ENCODE data around the gene CELF2.
"Not testable (repeated sequence)": the region's sequence is repeated elsewhere in the genome, so short reads cannot be mapped to it uniquely, and the experiment has no call there.

Gene CELF2

DNA sequence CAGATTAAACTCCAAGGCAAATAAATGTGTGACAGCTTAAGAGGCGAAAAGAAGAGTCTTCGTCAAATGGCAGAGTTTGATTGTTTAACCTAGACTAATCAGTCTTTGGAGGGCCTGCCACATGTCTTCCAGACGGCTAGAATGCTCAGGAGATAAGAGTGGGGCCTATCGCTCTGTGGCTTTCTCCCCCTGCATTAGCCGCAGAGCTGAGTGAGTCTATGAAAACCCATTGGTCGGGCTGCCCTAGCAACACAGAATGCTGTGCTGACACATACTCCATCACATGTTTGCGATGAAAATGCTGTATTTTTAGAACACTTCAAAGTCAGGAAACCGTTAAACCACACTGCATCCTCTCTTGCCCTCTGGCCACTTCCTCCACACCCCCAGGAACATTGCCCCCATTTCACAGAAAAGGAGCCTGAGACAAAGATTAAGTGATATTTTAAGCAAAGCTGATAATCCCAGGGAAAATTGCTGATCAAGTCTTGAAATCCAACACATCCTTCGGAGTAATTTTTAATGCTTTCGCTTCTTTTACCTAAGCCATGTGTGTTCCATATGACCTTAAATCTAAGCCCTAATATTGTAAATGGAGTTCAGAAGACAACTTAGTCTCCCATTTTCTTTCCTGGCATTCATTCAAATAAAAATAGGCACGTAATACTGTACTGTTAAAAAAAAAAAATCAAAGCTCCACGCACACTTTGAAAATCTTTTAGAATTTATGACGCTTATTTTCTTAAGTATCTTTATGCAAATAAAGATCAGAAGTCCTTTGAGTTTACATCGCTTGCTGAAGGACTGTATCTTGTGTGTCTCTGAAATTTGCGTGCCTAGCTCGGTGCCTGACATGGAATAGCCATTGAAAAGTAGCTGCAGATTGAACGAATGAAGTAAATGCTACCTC is 161.2 kb downstream of the CELF2 start:
- Histone ChIP-seq H3K27me3 (ENCODE audit: control insufficient read depth, insufficient read depth, low read length) (no peaks in the 10 kb centered on the region), H3K4me1 (ENCODE audit: control insufficient read depth, insufficient read depth, low read length) (peaks cover 4% of the 10 kb centered on the region; the same call in 1 of the 2 replicates), H3K9me3 (ENCODE audit: control insufficient read depth, insufficient read depth, low read depth, low read length) (no peaks in the 10 kb centered on the region), H3K36me3 (ENCODE audit: control insufficient read depth, insufficient read depth, low read length) (no peaks in the 10 kb centered on the region), H3K4me3 (ENCODE audit: low read depth, low read length) (no peak overlapping the region), H3K9ac (ENCODE audit: low read length) (no peak overlapping the region), H3K27ac (ENCODE audit: low read depth, low read length) (no peak overlapping the region; the same call in 1 of the 2 replicates)

DNA sequence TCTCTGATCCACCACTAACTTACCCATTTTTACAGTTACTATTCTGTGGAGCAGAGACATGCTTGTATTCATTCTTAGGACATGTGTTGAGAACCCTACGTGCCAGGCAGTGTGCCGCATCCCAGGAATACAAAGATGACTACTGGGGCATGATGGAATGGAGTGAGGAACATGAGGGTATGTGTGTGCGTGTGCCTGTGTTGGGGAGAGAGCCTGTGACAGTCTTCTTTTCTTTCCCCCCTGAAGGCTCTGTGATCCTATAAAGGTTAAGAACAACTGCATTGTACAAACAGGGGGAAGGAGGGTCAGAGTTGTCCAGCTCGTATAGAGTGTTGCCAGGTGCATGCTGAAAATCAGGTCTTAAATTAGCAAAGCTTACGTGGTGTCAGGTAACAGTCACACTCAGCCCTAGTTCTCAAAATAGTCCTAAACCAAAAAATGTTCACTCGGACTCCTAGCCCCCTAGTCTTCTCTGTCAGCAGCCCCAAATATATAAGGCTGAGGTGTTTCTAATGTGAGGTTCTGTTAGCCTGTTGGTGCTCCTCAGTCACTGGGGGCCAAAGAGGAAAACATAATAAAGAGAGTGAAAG is 161.9 kb downstream of the CELF2 start:
- no peaks in the 10 kb centered on the region for H3K27me3 ChIP-seq (ENCODE audit: control insufficient read depth, insufficient read depth, low read length)
- H3K4me1 ChIP-seq (ENCODE audit: control insufficient read depth, insufficient read depth, low read length) = peaks cover 4% of the 10 kb centered on the region; the same call in 1 of the 2 replicates
- H3K36me3 ChIP-seq (ENCODE audit: control insufficient read depth, insufficient read depth, low read length) = no peaks in the 10 kb centered on the region
- 0 out of 2 replicates have a peak, but pooled peaks cover under 1% of the 10 kb centered on the region for H3K9me3 ChIP-seq (ENCODE audit: control insufficient read depth, insufficient read depth, low read depth, low read length)
- no peak overlapping the region for H3K27ac ChIP-seq (ENCODE audit: low read depth, low read length)
- no peak overlapping the region for H3K4me3 ChIP-seq (ENCODE audit: low read depth, low read length)
- H3K9ac ChIP-seq (ENCODE audit: low read length) = no peak overlapping the region

DNA sequence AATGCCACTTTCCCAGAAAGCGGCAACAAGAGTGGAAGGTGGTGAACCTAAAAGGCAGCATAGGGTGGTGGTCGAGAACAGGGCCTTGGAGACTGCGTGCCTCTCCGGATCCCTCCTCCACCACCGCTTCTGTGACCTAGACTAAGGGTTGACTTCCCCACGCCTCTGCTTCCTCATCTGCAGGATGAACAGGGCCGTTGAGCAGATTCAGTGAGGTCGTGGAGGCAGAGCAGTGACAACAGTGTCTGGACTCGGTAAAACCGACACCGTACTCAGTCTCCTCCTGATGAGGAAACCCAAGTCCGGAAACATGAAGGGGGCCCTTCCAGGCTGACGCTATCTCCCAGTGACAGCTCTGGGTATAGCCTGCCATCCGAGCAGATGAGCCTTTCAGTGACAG is 162.6 kb downstream of the CELF2 start:
- Histone ChIP-seq H3K36me3 (ENCODE audit: control insufficient read depth, insufficient read depth, low read length) (no peaks in the 10 kb centered on the region), H3K4me3 (ENCODE audit: low read depth, low read length) (no peak overlapping the region), H3K27ac (ENCODE audit: low read depth, low read length) (no peak overlapping the region)

DNA sequence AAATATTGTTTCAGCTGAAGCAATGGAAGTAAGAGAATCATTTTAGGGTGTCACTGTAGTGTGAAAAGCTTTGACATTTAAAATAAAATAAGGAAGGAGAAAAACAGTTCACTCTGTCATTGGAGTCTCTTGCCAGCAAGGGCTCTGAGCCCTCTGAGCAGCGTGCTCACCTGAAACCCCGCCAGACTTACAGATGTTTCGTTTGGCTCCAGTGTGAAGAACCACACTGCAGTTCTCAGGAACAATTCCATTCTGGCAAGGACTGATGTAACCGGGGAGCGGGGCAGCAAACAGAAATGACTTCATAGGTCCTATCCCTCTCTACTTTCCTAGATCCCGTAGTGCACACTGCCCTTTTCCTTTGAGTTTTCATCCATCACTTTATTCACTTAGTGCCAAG is 164.3 kb downstream of the CELF2 start:
- Histone ChIP-seq H3K9ac (ENCODE audit: low read length) (no peak overlapping the region), H3K9me3 (ENCODE audit: control insufficient read depth, insufficient read depth, low read depth, low read length) (peaks cover 7% of the 10 kb centered on the region; the same call in 1 of the 2 replicates), H3K4me1 (ENCODE audit: control insufficient read depth, insufficient read depth, low read length) (peaks cover 4% of the 10 kb centered on the region; the same call in 1 of the 2 replicates), H3K4me3 (ENCODE audit: low read depth, low read length) (no peak overlapping the region), H3K36me3 (ENCODE audit: control insufficient read depth, insufficient read depth, low read length) (no peaks in the 10 kb centered on the region), H3K27me3 (ENCODE audit: control insufficient read depth, insufficient read depth, low read length) (no peaks in the 10 kb centered on the region), H3K27ac (ENCODE audit: low read depth, low read length) (no peak overlapping the region)

More for the DNA sequence above, 162.6 kb downstream of the CELF2 start:
- no peak overlapping the region for H3K9ac ChIP-seq (ENCODE audit: low read length)
- H3K9me3 ChIP-seq (ENCODE audit: control insufficient read depth, insufficient read depth, low read depth, low read length) = peaks cover 7% of the 10 kb centered on the region; the same call in 1 of the 2 replicates
- peaks cover 4% of the 10 kb centered on the region; the same call in 1 of the 2 replicates for H3K4me1 ChIP-seq (ENCODE audit: control insufficient read depth, insufficient read depth, low read length)
- no peaks in the 10 kb centered on the region for H3K27me3 ChIP-seq (ENCODE audit: control insufficient read depth, insufficient read depth, low read length)

DNA sequence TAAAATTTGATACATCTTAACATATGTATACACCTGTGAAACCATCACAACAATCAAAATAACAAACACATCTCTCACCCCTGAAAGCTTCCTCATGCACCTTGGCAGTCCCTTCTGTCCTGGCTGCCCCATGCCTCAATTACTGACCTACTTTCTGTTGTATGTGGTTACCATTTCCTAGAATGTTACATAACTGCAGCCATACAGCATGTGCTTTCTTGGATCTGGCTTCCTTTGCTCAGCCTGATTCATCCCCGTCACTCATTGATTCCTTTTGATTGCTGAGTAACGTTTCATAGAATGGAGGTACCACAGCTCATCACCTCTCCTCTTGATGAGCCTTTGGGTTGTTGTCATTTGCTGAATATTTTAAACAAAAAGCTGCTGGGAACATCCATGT is 165.3 kb downstream of the CELF2 start:
- H3K27ac ChIP-seq (ENCODE audit: low read depth, low read length) = no peak overlapping the region
- no peak overlapping the region for H3K9ac ChIP-seq (ENCODE audit: low read length)
- peaks cover under 1% of the 10 kb centered on the region; the same call in 1 of the 2 replicates for H3K4me1 ChIP-seq (ENCODE audit: control insufficient read depth, insufficient read depth, low read length)
- H3K27me3 ChIP-seq (ENCODE audit: control insufficient read depth, insufficient read depth, low read length) = no peaks in the 10 kb centered on the region
- no peaks in the 10 kb centered on the region for H3K36me3 ChIP-seq (ENCODE audit: control insufficient read depth, insufficient read depth, low read length)
- no peak overlapping the region for H3K4me3 ChIP-seq (ENCODE audit: low read depth, low read length)
- H3K9me3 ChIP-seq (ENCODE audit: control insufficient read depth, insufficient read depth, low read depth, low read length) = peaks cover 7% of the 10 kb centered on the region; the same call in 1 of the 2 replicates

DNA sequence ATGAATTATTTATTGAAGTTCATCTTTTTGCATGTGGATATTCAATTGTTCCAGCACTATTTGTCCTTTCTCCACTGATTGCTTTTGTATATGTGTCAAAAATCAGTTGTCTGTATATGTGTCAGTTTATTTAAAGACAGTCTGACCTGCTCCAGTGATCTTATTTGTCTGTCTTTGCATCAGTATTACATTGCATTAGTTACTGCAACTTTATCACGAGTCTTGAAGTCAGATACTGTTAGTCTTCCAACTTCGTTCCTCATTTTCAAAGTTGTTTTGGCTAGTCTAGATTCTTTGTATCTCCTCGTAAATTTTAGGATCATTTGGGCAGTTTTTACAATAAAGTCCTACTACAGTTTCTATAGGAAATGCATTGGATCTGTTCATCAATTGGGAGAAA is 166.4 kb downstream of the CELF2 start:
- no peak overlapping the region for H3K9ac ChIP-seq (ENCODE audit: low read length)
- H3K36me3 ChIP-seq (ENCODE audit: control insufficient read depth, insufficient read depth, low read length) = no peaks in the 10 kb centered on the region
- H3K27ac ChIP-seq (ENCODE audit: low read depth, low read length) = no peak overlapping the region
- no peak overlapping the region for H3K4me3 ChIP-seq (ENCODE audit: low read depth, low read length)
- peaks cover 7% of the 10 kb centered on the region; the same call in 1 of the 2 replicates for H3K9me3 ChIP-seq (ENCODE audit: control insufficient read depth, insufficient read depth, low read depth, low read length)
- H3K4me1 ChIP-seq (ENCODE audit: control insufficient read depth, insufficient read depth, low read length) = no peaks in the 10 kb centered on the region
- no peaks in the 10 kb centered on the region for H3K27me3 ChIP-seq (ENCODE audit: control insufficient read depth, insufficient read depth, low read length)

DNA sequence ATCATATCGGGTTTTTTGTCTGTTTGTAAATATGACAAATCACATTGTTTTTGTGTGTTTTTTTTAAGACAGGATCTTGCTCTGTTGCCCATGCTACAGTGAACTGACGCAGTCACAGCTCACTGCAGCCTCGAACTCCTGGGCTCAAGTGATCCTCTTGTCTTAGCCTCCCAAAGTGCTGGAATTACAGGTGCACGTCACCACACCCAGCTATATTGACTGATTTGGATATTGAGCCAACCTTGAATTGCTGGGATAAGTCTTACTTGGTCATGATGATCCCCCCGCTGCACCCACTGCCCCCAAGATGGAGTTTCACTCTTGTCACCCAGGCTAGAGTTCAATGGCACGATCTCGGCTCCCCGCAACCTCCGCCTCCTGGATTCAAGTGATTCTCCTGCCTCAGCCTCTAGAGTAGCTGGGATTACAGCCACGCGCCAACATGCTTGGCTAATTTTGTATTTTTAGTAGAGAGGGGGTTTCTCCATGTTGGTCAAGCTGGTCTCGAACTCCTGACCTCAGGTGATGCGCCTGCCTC is 167.5 kb downstream of the CELF2 start:
- H3K36me3 ChIP-seq (ENCODE audit: control insufficient read depth, insufficient read depth, low read length); H3K4me1 ChIP-seq (ENCODE audit: control insufficient read depth, insufficient read depth, low read length); H3K4me3 ChIP-seq (ENCODE audit: low read depth, low read length); H3K9me3 ChIP-seq (ENCODE audit: control insufficient read depth, insufficient read depth, low read depth, low read length); H3K27me3 ChIP-seq (ENCODE audit: control insufficient read depth, insufficient read depth, low read length); H3K9ac ChIP-seq (ENCODE audit: low read length); H3K27ac ChIP-seq (ENCODE audit: low read depth, low read length): not testable (repeated sequence)

DNA sequence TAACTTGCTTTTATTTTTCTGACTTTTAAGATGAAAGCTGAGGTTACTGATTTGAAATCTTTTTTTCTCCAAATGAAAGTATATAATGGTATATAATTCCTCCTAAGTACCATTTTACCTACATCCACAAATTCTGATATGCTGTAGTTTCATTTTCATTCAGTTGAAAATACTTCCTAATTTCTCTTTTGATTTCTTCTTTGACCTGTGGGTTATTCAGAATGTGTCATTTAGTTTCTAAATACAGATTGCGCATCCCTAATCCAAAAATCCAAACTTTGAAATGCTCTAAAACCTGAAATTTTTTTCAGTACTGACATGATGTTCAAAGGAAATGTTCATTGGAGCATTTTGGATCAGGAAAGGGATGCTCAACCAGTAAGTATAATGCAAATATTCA is 168.7 kb downstream of the CELF2 start:
- Histone ChIP-seq H3K9me3 (ENCODE audit: control insufficient read depth, insufficient read depth, low read depth, low read length) (peaks cover 7% of the 10 kb centered on the region; the same call in 1 of the 2 replicates), H3K27me3 (ENCODE audit: control insufficient read depth, insufficient read depth, low read length) (no peaks in the 10 kb centered on the region), H3K9ac (ENCODE audit: low read length) (no peak overlapping the region), H3K4me1 (ENCODE audit: control insufficient read depth, insufficient read depth, low read length) (0 out of 2 replicates have a peak, but pooled peaks cover 3% of the 10 kb centered on the region), H3K27ac (ENCODE audit: low read depth, low read length) (no peak overlapping the region), H3K36me3 (ENCODE audit: control insufficient read depth, insufficient read depth, low read length) (no peaks in the 10 kb centered on the region), H3K4me3 (ENCODE audit: low read depth, low read length) (no peak overlapping the region)

DNA sequence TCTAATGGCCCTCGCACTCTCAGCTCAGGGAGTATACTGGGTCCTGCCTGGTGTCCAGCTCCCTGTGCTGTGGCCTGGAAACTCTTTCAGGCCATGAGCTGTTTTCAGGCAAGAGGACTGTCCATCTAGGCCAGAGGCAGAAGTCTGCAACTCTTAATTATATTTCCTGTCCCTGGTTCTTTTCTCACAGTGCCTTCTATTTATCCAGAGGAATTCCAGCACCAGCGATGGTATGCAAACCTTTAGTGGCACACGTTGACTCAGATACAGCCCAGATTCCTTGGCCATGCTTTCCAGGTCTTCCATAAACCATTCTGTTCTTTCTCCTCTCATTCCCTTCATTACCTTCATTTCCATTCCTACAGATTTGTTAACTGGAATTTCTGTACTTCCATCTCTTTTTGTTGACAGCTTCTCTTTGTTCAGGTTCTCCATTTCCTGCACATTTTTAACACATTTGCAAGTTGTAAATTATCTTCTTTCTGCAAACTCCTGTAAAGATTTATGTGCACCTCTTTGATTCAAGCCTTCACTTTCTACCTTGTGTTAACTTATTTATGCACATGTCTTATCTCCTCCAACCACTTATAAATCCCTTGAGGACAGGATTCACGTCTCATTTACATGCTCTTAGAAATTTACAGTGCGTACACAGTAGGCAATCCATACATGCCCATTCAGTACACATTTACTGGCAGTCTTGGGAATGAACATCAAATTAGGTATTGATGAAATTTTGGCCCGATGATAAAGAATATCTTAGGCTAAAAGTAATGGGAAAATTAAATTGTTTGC is 172.1 kb downstream of the CELF2 start:
- Histone ChIP-seq H3K27ac (ENCODE audit: low read depth, low read length) (no peak overlapping the region), H3K27me3 (ENCODE audit: control insufficient read depth, insufficient read depth, low read length) (no peaks in the 10 kb centered on the region), H3K9ac (ENCODE audit: low read length) (no peak overlapping the region), H3K4me3 (ENCODE audit: low read depth, low read length) (no peak overlapping the region), H3K36me3 (ENCODE audit: control insufficient read depth, insufficient read depth, low read length) (no peaks in the 10 kb centered on the region), H3K4me1 (ENCODE audit: control insufficient read depth, insufficient read depth, low read length) (peaks cover 9% of the 10 kb centered on the region; the same call in 1 of the 2 replicates), H3K9me3 (ENCODE audit: control insufficient read depth, insufficient read depth, low read depth, low read length) (peaks cover 5% of the 10 kb centered on the region; the same call in 1 of the 2 replicates)

DNA sequence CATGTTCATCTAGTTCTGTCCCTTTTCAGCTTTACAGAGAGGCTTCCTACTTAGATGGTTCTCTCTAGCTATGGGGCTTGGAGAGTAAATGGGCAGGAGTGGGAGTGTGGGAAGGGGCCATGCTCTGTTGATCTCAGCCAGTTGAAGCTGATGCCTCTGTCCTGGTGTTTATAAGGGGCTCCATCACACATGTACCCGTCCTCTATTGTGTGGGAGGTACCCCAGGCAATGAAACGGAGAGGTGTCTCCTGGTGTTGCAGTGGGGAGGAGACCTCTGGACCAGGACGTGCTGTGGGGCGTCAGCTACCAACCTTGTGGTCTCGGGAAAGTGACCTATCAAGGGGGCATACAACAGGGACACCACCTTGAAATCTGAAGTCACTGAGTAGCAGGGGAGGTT is 173.5 kb downstream of the CELF2 start:
- H3K4me1 ChIP-seq (ENCODE audit: control insufficient read depth, insufficient read depth, low read length) = peaks cover 9% of the 10 kb centered on the region; the same call in 1 of the 2 replicates
- no peaks in the 10 kb centered on the region for H3K36me3 ChIP-seq (ENCODE audit: control insufficient read depth, insufficient read depth, low read length)
- no peak overlapping the region for H3K9ac ChIP-seq (ENCODE audit: low read length)
- no peak overlapping the region for H3K27ac ChIP-seq (ENCODE audit: low read depth, low read length)
- H3K27me3 ChIP-seq (ENCODE audit: control insufficient read depth, insufficient read depth, low read length) = no peaks in the 10 kb centered on the region
- H3K9me3 ChIP-seq (ENCODE audit: control insufficient read depth, insufficient read depth, low read depth, low read length) = no peaks in the 10 kb centered on the region
- H3K4me3 ChIP-seq (ENCODE audit: low read depth, low read length) = no peak overlapping the region

Measured in HUES6 (cell line).